H1 (cell line): ENCODE data around the gene CD300H.

Source experiments
- HDAC6 ChIP-seq: IDR thresholded peaks from one replicate; pipeline ENCODE4 v1.7.1; 2012; ENCODE audit warnings: low read depth, mild to moderate bottlenecking, inconsistent platforms, low read length, moderate library complexity
- POLR2A ChIP-seq, 2 experiments: IDR thresholded peaks; 1 replicate in 1 of 2; 2 replicates in 1 of 2; pipeline ENCODE4 v1.6.1; 2011; ENCODE audit warnings: low read depth in 2 of 2, low read length in 2 of 2, mild to moderate bottlenecking in 2 of 2; ENCODE audit errors: control extremely low read depth in 1 of 2
- TF ChIP-seq, protein P1 (sequence below), 3 experiments: IDR thresholded peaks; 1 replicate in 2 of 3; 2 replicates in 1 of 3; pipeline versions ENCODE4 v1.5.1 to v1.6.1; 2011; ENCODE audit warnings: low read length in 3 of 3, mild to moderate bottlenecking in 3 of 3, inconsistent platforms in 2 of 3, low read depth in 1 of 3, moderate library complexity in 1 of 3; ENCODE audit not compliant: insufficient read depth in 1 of 3; ENCODE audit errors: control extremely low read depth in 1 of 3

DNA sequence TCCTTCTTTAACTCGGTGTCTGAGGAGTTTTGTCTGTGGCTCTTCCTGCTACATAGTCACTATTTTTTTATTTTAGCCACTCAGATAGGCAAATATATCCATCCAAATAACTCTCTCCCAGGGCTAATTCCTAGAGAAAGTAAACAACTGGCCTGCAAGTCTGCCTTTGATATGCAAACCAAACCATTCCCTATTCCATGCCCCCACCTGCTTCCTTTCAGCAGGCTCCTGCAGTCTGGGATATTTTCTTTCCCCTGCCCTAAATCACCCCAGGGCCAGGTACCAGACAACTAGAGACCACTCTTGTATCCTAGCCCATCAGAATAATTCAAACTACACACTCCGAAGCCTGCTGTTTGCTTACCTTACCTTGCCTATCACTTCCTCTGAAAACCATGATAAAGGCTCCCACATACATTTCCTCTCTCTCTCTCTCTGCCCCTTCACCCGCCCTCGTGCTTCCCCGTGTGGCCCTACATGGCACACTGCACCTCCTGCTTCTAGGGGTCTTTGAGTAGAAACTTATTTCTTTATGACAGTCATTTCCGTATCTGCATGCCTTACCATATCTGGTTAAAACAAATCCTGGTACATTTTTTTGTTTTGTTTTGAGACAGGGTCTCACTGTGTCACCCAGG lies 8.3 kb downstream of the CD300H start:
- TF ChIP-seq, protein P1, sequence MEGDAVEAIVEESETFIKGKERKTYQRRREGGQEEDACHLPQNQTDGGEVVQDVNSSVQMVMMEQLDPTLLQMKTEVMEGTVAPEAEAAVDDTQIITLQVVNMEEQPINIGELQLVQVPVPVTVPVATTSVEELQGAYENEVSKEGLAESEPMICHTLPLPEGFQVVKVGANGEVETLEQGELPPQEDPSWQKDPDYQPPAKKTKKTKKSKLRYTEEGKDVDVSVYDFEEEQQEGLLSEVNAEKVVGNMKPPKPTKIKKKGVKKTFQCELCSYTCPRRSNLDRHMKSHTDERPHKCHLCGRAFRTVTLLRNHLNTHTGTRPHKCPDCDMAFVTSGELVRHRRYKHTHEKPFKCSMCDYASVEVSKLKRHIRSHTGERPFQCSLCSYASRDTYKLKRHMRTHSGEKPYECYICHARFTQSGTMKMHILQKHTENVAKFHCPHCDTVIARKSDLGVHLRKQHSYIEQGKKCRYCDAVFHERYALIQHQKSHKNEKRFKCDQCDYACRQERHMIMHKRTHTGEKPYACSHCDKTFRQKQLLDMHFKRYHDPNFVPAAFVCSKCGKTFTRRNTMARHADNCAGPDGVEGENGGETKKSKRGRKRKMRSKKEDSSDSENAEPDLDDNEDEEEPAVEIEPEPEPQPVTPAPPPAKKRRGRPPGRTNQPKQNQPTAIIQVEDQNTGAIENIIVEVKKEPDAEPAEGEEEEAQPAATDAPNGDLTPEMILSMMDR (IDR thresholded peaks at IDR 0.05; ENCODE audit: control extremely low read depth in 1 of 3, insufficient read depth in 1 of 3, low read depth in 1 of 3, low read length in 3 of 3) = no peak
- no peak for TF ChIP-seq HDAC6
- no peak for TF ChIP-seq POLR2A (IDR thresholded peaks at IDR 0.05; ENCODE audit: control extremely low read depth in 1 of 2, low read depth in 2 of 2, low read length in 2 of 2)
